Trophoblast cell (in vitro differentiated cells and primary cell): ENCODE results near the gene RGSL1.

ENCODE experiments used
- DNase-seq, 2 donors: peaks; one replicate each; pipeline ENCODE4 v3.0.0-alpha.2; 2016
- H2AFZ ChIP-seq: 2 replicates; pipeline ENCODE4 v1.6.1; 2013; ENCODE audit warnings: low read length, moderate library complexity, mild to moderate bottlenecking; ENCODE audit not compliant: insufficient read depth, poor library complexity
- H2AK5ac ChIP-seq: 2 replicates; pipeline ENCODE4 v1.6.1; 2013; ENCODE audit warnings: mild to moderate bottlenecking, low read length
- H2BK120ac ChIP-seq: 2 replicates; pipeline ENCODE4 v1.6.1; 2013; ENCODE audit warnings: low read length, mild to moderate bottlenecking, moderate library complexity; ENCODE audit not compliant: insufficient read depth, poor library complexity
- H2BK12ac ChIP-seq: 2 replicates; pipeline ENCODE4 v1.6.1; 2013; ENCODE audit warnings: mild to moderate bottlenecking, low read length, moderate library complexity
- H2BK5ac ChIP-seq: 2 replicates; pipeline ENCODE4 v1.6.1; 2013; ENCODE audit warnings: low read length, low read depth, moderate library complexity, mild to moderate bottlenecking; ENCODE audit not compliant: poor library complexity
- H3K14ac ChIP-seq: 2 replicates; pipeline ENCODE4 v1.6.1; 2013; ENCODE audit warnings: mild to moderate bottlenecking, low read length
- H3K18ac ChIP-seq: 2 replicates; pipeline ENCODE4 v1.6.1; 2013; ENCODE audit warnings: mild to moderate bottlenecking, low read length
- H3K23ac ChIP-seq: 2 replicates; pipeline ENCODE4 v1.6.1; 2013; ENCODE audit warnings: low read length
- H3K27ac ChIP-seq: 2 replicates; pipeline ENCODE4 v1.5.1; 2013; ENCODE audit warnings: low read depth, mild to moderate bottlenecking, inconsistent platforms, low read length, moderate library complexity
- H3K27me3 ChIP-seq: 2 replicates; pipeline ENCODE4 v1.6.1; 2013; ENCODE audit warnings: inconsistent platforms, mild to moderate bottlenecking, low read length, moderate library complexity; ENCODE audit not compliant: insufficient read depth
- H3K36me3 ChIP-seq, 2 experiments: 1 replicate in 1 of 2; 2 replicates in 1 of 2; pipeline ENCODE4 v1.6.1; 2013; ENCODE audit warnings: low read length in 2 of 2, mild to moderate bottlenecking in 2 of 2, moderate library complexity in 1 of 2; ENCODE audit not compliant: insufficient read depth in 2 of 2, control insufficient read depth in 1 of 2
- H3K4ac ChIP-seq: 2 replicates; pipeline ENCODE4 v1.6.1; 2013; ENCODE audit warnings: low read depth, mild to moderate bottlenecking, low read length, moderate library complexity
- H3K4me1 ChIP-seq, 2 experiments: 1 replicate in 1 of 2; 2 replicates in 1 of 2; pipeline ENCODE4 v1.6.1; 2013; ENCODE audit warnings: low read length in 2 of 2, mild to moderate bottlenecking in 2 of 2, moderate library complexity in 1 of 2; ENCODE audit not compliant: insufficient read depth in 2 of 2, control insufficient read depth in 1 of 2
- H3K4me2 ChIP-seq: 2 replicates; pipeline ENCODE4 v1.6.1; 2013; ENCODE audit warnings: inconsistent platforms, mild to moderate bottlenecking, low read length, moderate library complexity
- H3K4me3 ChIP-seq: 2 replicates; pipeline ENCODE4 v1.5.1; 2013; ENCODE audit warnings: mild to moderate bottlenecking, low read depth, low read length, inconsistent platforms
- H3K79me1 ChIP-seq: one replicate; pipeline ENCODE4 v1.6.1; 2013; ENCODE audit warnings: low read length
- H3K79me2 ChIP-seq: 2 replicates; pipeline ENCODE4 v1.6.1; 2013; ENCODE audit warnings: low read length, mild to moderate bottlenecking; ENCODE audit not compliant: control insufficient read depth, insufficient read depth, poor library complexity
- H3K9ac ChIP-seq: 2 replicates; pipeline ENCODE4 v1.6.1; 2013; ENCODE audit warnings: mild to moderate bottlenecking, low read length
- H3K9me3 ChIP-seq: 2 replicates; pipeline ENCODE4 v1.6.1; 2013; ENCODE audit warnings: low read depth, mild to moderate bottlenecking, control low read depth, inconsistent platforms, low read length; ENCODE audit not compliant: insufficient read depth
- H4K12ac ChIP-seq: 2 replicates; pipeline ENCODE4 v1.6.1; 2013; ENCODE audit warnings: low read depth, mild to moderate bottlenecking, low read length, moderate library complexity
- H4K8ac ChIP-seq: 2 replicates; pipeline ENCODE4 v1.6.1; 2013; ENCODE audit warnings: low read depth, mild to moderate bottlenecking, low read length, moderate library complexity
- H4K91ac ChIP-seq: one replicate; pipeline ENCODE4 v1.6.1; 2013; ENCODE audit warnings: low read depth, mild to moderate bottlenecking, low read length, moderate library complexity
- WGBS: extraction: QIAGEN DNeasy Blood & Tissue Kit; methylation state at CpG from one replicate; pipeline ENCODE4 v1.1.7; 2013; ENCODE audit warnings: missing lambda C conversion rate; ENCODE audit not compliant: insufficient read length, insufficient coverage; ENCODE audit errors: extremely low coverage; 5-methylcytosine and 5-hydroxymethylcytosine counted together

Gene RGSL1

GRCh38 chr1:182600745-182601415, 150.9 kb downstream of the RGSL1 start:
- Histone ChIP-seq H3K79me1 (peaks cover 21% of the 10 kb centered on the region), H3K4me2 (no peak overlapping the region), H3K9me3 (peaks cover 3% of the 10 kb centered on the region), H2BK5ac (no peak overlapping the region), H3K27ac (peak overlapping the region; percentile 1), H2BK120ac (no peak overlapping the region), H4K8ac (no peak overlapping the region), H2AFZ (no peak overlapping the region), H3K18ac (peak overlapping the region; percentile 7), H4K12ac (no peak overlapping the region), H4K91ac (no peak overlapping the region), H3K27me3 (no peaks in the 10 kb centered on the region), H3K36me3 (peaks cover 27 to 33% of the 10 kb centered on the region in 2 experiments), H3K79me2 (peaks cover 19% of the 10 kb centered on the region), H3K9ac (no peak overlapping the region), H3K4ac (no peak overlapping the region), H2BK12ac (no peak overlapping the region), H2AK5ac (no peak overlapping the region), H3K14ac (no peak overlapping the region), H3K23ac (no peak overlapping the region), H3K4me3 (no peak overlapping the region), H3K4me1 (peaks cover 25% of the 10 kb centered on the region in 2 experiments)
- DNase-seq, result no peak
- no CpG with 5 or more reads among the region's 5 CpGs for WGBS

GRCh38 chr1:182601416-182601786, 151.5 kb downstream of the RGSL1 start:
- peak overlapping the region; percentile 35 for H3K27ac ChIP-seq
- H3K14ac ChIP-seq, result peak overlapping the region; percentile 33
- peak overlapping the region; percentile 8 for H3K4ac ChIP-seq
- peaks cover 21% of the 10 kb centered on the region for H3K79me1 ChIP-seq
- peak overlapping the region; percentile 45 for H2BK5ac ChIP-seq
- no peak overlapping the region for H3K9ac ChIP-seq
- peak overlapping the region; percentile 23 for H4K91ac ChIP-seq
- H3K9me3 ChIP-seq, result peaks cover 3% of the 10 kb centered on the region
- peak overlapping the region; percentile 44 for H3K18ac ChIP-seq
- H4K12ac ChIP-seq, result no peak overlapping the region
- peaks cover 27 to 33% of the 10 kb centered on the region in 2 experiments for H3K36me3 ChIP-seq
- peak; percentile 76 to 94 for DNase-seq
- no peak overlapping the region for H3K4me3 ChIP-seq
- H2AFZ ChIP-seq, result no peak overlapping the region
- H3K4me2 ChIP-seq, result peak overlapping the region; percentile 26
- H2AK5ac ChIP-seq, result peak overlapping the region; percentile 28
- peaks cover 25% of the 10 kb centered on the region in 2 experiments for H3K4me1 ChIP-seq
- no CpG with 5 or more reads among the region's 6 CpGs for WGBS
- H4K8ac ChIP-seq, result peak overlapping the region; percentile 12
- H3K23ac ChIP-seq, result no peak overlapping the region
- no peak overlapping the region for H2BK120ac ChIP-seq
- no peaks in the 10 kb centered on the region for H3K27me3 ChIP-seq
- H3K79me2 ChIP-seq, result peaks cover 19% of the 10 kb centered on the region
- H2BK12ac ChIP-seq, result peak overlapping the region; percentile 24

- H4K12ac ChIP-seq, result no peak overlapping the region
- peak overlapping the region; percentile 45 for H2BK5ac ChIP-seq
- H3K27me3 ChIP-seq, result no peaks in the 10 kb centered on the region
- H3K18ac ChIP-seq, result peak overlapping the region; percentile 44
- H2BK120ac ChIP-seq, result peak overlapping the region; percentile 2
- H3K4me1 ChIP-seq, result peaks cover 25 to 26% of the 10 kb centered on the region in 2 experiments
- H4K91ac ChIP-seq, result peak overlapping the region; percentile 23
- H4K8ac ChIP-seq, result peak overlapping the region; percentile 12
- peak overlapping the region; percentile 8 for H3K4ac ChIP-seq
- H2AK5ac ChIP-seq, result peak overlapping the region; percentile 28
- no peak overlapping the region for H3K9ac ChIP-seq
- H3K4me2 ChIP-seq, result peak overlapping the region; percentile 76
- peaks cover 27 to 33% of the 10 kb centered on the region in 2 experiments for H3K36me3 ChIP-seq
- no CpG with 5 or more reads among the region's 4 CpGs for WGBS
- no peak overlapping the region for H3K23ac ChIP-seq
- H3K4me3 ChIP-seq, result no peak overlapping the region
- peaks cover 19% of the 10 kb centered on the region for H3K79me2 ChIP-seq
- H3K27ac ChIP-seq, result peak overlapping the region; percentile 35
- H3K14ac ChIP-seq, result peak overlapping the region; percentile 33
- no peak overlapping the region for H2AFZ ChIP-seq
- peak overlapping the region; percentile 24 for H2BK12ac ChIP-seq
- peaks cover 3% of the 10 kb centered on the region for H3K9me3 ChIP-seq
- DNase-seq, result no peak
- H3K79me1 ChIP-seq, result peaks cover 21% of the 10 kb centered on the region
Measured at GRCh38 chr1:182601913-182602312, 152.0 kb downstream of the RGSL1 start.

GRCh38 chr1:182602935-182603645, 153.1 kb downstream of the RGSL1 start:
- Histone ChIP-seq H4K91ac (peak overlapping the region; percentile 59), H2BK5ac (peak overlapping the region; percentile 42), H2AFZ (no peak overlapping the region), H4K12ac (no peak overlapping the region), H3K4me1 (peaks cover 25 to 26% of the 10 kb centered on the region in 2 experiments), H3K27me3 (no peaks in the 10 kb centered on the region), H3K4ac (peak overlapping the region; percentile 78), H3K23ac (no peak overlapping the region), H3K14ac (peak overlapping the region; percentile 73), H2BK12ac (peak overlapping the region; percentile 47), H3K4me3 (peak overlapping the region; percentile 61), H2BK120ac (peak overlapping the region; percentile 25), H3K9ac (peak overlapping the region; percentile 10), H3K79me2 (peaks cover 19% of the 10 kb centered on the region), H3K27ac (peak overlapping the region; percentile 22), H3K36me3 (peaks cover 27 to 33% of the 10 kb centered on the region in 2 experiments), H3K4me2 (peak overlapping the region; percentile 76), H2AK5ac (no peak overlapping the region), H3K9me3 (peaks cover 3% of the 10 kb centered on the region), H3K79me1 (peaks cover 21% of the 10 kb centered on the region), H4K8ac (peak overlapping the region; percentile 23), H3K18ac (peak overlapping the region; percentile 79)
- no CpG with 5 or more reads among the region's 10 CpGs for WGBS
- DNase-seq, result peak; percentile 54 to 66
